Panc1 (cell line): ENCODE data around the gene SPRYD3. TPM values are rescaled to one million over a fixed set of nuclear protein-coding genes. Genes with fewer than 3 reads are reported as not detected.

Experiments used
- ATAC-seq: fragments of 200-7000 bp; cut with Tn5 transposase; 2 replicates; pipeline ENCODE4 v1.9.1; 2020; ENCODE audit warnings: mild to moderate bottlenecking, moderate library complexity
- Bru-seq: library from RNA; stranded (reverse); fragments of 400-500 nt; gene quantifications from one replicate; lab custom pipeline; 2021; lab: Mats Ljungman, UMichigan
- BruChase-seq, 2 experiments: library from RNA; stranded (reverse); fragments of 400-500 nt; gene quantifications; one replicate each; lab custom pipeline; 2021; lab: Mats Ljungman, UMichigan
- BruUV-seq: library from RNA; stranded (reverse); fragments of 400-500 nt; replicated peaks from 2 replicates; lab custom pipeline; 2021; lab: Mats Ljungman, UMichigan
- CTCF ChIA-PET: fragments of 300-600 bp; sonication (Branson Sonifier 250); formaldehyde crosslinking; loops from one replicate; lab custom pipeline; 2022; ENCODE audit warnings: antibody characterized with exemption; lab: Charles Lee
- POLR2A ChIA-PET: fragments of 300-600 bp; sonication (Branson Sonifier 250); formaldehyde crosslinking; loops from one replicate; lab custom pipeline; 2022; ENCODE audit warnings: antibody characterized with exemption; lab: Charles Lee
- DNase-seq: peaks from one replicate; pipeline ENCODE4 v3.0.0-alpha.2; 2010; ENCODE audit warnings: low read depth, low spot score
- H3K27ac ChIP-seq: 2 replicates; pipeline ENCODE4 v1.5.1; 2011; ENCODE audit warnings: mild to moderate bottlenecking, low read length, inconsistent platforms
- H3K27me3 ChIP-seq: fragments of 200-500 bp; sonication (Bioruptor generic); 2 replicates; pipeline ENCODE4 v1.6.0; 2014; ENCODE audit warnings: low read length, inconsistent platforms; ENCODE audit not compliant: control insufficient read depth, insufficient read depth
- H3K36me3 ChIP-seq: fragments of 200-500 bp; sonication (Bioruptor generic); 2 replicates; pipeline ENCODE4 v1.5.1; 2014; ENCODE audit warnings: inconsistent platforms, mild to moderate bottlenecking, low read length, moderate library complexity; ENCODE audit not compliant: control insufficient read depth, insufficient read depth
- H3K4me1 ChIP-seq: 2 replicates; pipeline ENCODE4 v1.5.1; 2011; ENCODE audit warnings: inconsistent platforms, mild to moderate bottlenecking, low read length, moderate library complexity; ENCODE audit not compliant: control insufficient read depth, insufficient read depth
- H3K4me3 ChIP-seq, 2 experiments: 2 replicates each; pipeline ENCODE4 v1.5.1; 2011 to 2012; ENCODE audit warnings: low read depth in 2 of 2, low read length in 2 of 2, mild to moderate bottlenecking in 2 of 2, inconsistent platforms in 1 of 2, moderate library complexity in 1 of 2
- H3K9me3 ChIP-seq: fragments of 200-500 bp; sonication (Bioruptor generic); 2 replicates; pipeline ENCODE4 v1.5.1; 2014; ENCODE audit warnings: low read depth, mild to moderate bottlenecking, inconsistent platforms, low read length, moderate library complexity; ENCODE audit not compliant: control insufficient read depth, insufficient read depth
- POLR2AphosphoS5 ChIP-seq: IDR thresholded peaks from 2 replicates; pipeline ENCODE4 v1.6.1; 2012; ENCODE audit warnings: mild to moderate bottlenecking, low read depth, low read length, moderate library complexity
- SIN3A ChIP-seq: IDR thresholded peaks from 2 replicates; pipeline ENCODE4 v1.6.1; 2012; ENCODE audit warnings: low read depth, mild to moderate bottlenecking, low read length, moderate library complexity, borderline replicate concordance; ENCODE audit not compliant: insufficient read depth
- TCF7L2 ChIP-seq: IDR thresholded peaks from 2 replicates; pipeline ENCODE4 v1.6.1; 2011; ENCODE audit warnings: mild to moderate bottlenecking, low read depth, low read length, inconsistent platforms
- in situ Hi-C: cut with HindIII; loops from 2 replicates; pipeline ENCODE4 v1.10.0; 2016; ENCODE audit warnings: low sequenced_read_pairs, low pct_unique_long_range_greater_than_20kb
- intact Hi-C: fragments of 100-400 bp; cut with micrococcal nuclease; formaldehyde crosslinking; loops from one replicate; pipeline ENCODE4 v1.10.0; 2022; ENCODE audit not compliant: unreplicated experiment
- long read RNA-seq: library from polyadenylated mRNA; unstranded; transcript quantifications from one replicate; pipeline ENCODE4 v2.0.0, GENCODE V29; 2021; ENCODE audit not compliant: unreplicated experiment
- polyA plus RNA-seq: library from polyadenylated mRNA; unstranded; fragments of >200 nt; gene quantifications from one replicate; pipeline ENCODE4 v1.2.1, GENCODE V29; 2012; ENCODE audit warnings: missing spikeins; ENCODE audit not compliant: insufficient read length
- total RNA-seq: library from RNA; stranded (reverse); gene quantifications from one replicate; pipeline ENCODE4 v1.2.1, GENCODE V29; 2021; ENCODE audit not compliant: unreplicated experiment
- TF ChIP-seq, protein P1 (sequence below): fragments of 450-650 bp; IDR thresholded peaks from 2 replicates; pipeline ENCODE4 v1.5.1; 2017; ENCODE audit warnings: mild to moderate bottlenecking
- TF ChIP-seq, protein P2 (sequence below), 2 experiments: IDR thresholded peaks; 2 replicates each; pipeline ENCODE4 v1.6.1; 2011 to 2012; ENCODE audit warnings: low read depth in 2 of 2, control low read depth in 1 of 2, low read length in 1 of 2, mild to moderate bottlenecking in 1 of 2, moderate library complexity in 1 of 2; ENCODE audit not compliant: insufficient read depth in 1 of 2

SPRYD3 gene, protein sequence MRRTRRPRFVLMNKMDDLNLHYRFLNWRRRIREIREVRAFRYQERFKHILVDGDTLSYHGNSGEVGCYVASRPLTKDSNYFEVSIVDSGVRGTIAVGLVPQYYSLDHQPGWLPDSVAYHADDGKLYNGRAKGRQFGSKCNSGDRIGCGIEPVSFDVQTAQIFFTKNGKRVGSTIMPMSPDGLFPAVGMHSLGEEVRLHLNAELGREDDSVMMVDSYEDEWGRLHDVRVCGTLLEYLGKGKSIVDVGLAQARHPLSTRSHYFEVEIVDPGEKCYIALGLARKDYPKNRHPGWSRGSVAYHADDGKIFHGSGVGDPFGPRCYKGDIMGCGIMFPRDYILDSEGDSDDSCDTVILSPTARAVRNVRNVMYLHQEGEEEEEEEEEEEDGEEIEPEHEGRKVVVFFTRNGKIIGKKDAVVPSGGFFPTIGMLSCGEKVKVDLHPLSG
- 25.0 TPM for total RNA-seq
- 28.5 TPM for polyA plus RNA-seq
- Bru-seq, nascent RNA, result percentile 63 among the genes with signal in this experiment
- percentile 75 among the genes with signal in this experiment for BruChase-seq, experiment 1, labeled RNA remaining after a 2-hour chase
- percentile 77 among the genes with signal in this experiment for BruChase-seq, experiment 2, labeled RNA remaining after a 6-hour chase
- long read RNA-seq, transcript SPRYD3-201 (11 exons, 2,932 nt), result major isoform, 52 of 69 reads
- long read RNA-seq, partial matches to known transcripts, result 2 of 69 reads
- long read RNA-seq, other reads (novel, unspliced or antisense), result 15 of 69 reads

DNA sequence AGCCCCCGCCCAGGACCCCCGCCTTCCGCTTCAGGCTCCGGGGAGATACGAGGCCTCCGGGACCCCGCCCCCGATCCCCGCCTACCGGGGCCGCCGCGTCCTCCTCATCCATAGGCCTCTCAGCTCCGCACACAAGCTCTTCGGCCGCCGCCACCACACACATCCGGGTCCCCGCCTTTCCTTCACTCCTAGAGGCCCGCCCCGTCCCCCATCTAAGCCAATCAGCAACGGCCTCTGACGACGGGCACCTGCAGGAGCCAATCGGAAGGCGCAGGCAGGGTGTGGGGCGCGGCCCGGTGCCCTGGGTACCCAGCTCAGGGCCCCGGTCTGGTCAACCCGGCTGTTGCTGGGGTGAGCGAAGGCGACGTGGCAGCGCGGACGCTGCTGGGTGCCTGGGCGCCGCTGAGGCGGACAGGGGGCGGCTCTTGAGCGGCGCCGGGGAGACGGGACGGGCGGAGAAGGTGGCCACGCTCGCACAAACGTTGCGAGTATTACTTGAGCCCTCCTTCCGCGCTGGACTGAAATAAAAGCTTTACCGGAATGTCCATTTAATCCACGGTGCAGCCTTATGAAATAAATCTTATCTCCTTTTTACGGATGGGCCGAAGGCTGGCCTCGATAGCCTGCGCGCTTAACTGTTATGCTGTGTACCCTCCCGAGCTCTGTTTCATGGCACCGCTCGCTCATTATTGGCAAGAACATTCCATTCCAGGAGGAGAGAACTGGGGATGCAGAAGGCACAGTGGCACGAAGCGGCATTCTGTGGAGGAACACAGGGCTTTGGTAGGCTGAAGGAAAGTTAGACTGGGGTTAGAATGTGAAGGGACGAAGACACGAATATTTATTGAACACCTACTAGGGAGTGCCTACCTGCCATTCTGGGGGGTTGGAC lies at the start of gene SPRYD3:
TSS of gene SPRYD3 (minus strand) at position 165 of the 892 bp plus-strand sequence. CDS start at position 108, 57 bp downstream.
- intact Hi-C loops, result no loop called here
- in situ Hi-C loops, result no loop called here
- POLR2A ChIA-PET, result interaction anchor here (0.6 to 1.0 kb wide), 5 partner anchors 8 to 101 kb away, joined by 3 to 8 read pairs (median 5); no protein-coding TSS in a partner anchor

DNA sequence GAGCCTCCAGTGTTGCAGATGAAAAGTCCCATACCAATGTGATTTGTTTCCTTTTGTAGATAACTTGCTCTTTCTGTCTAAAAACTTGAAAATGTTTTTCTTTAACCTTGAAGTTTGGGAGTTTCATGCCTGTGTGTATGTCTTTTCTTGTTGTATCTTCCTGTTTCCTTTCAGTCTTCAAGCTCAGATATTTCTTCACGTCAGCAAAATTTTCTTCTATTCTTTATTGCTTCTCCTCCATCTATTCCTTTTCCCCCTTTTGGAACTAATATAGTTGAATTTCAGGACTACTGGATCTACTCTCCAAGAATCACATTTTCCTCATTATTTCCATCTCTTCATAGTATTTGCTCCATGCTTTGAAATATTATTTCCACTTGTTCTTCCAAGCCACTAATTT lies 48.0 kb upstream of the SPRYD3 start:
- no peak for DNase-seq
- Histone ChIP-seq H3K4me3 (no peak overlapping the region), H3K27me3 (peaks cover 5% of the 10 kb centered on the region), H3K36me3 (no peaks in the 10 kb centered on the region), H3K9me3 (no peaks in the 10 kb centered on the region), H3K4me1 (no peaks in the 10 kb centered on the region), H3K27ac (no peak overlapping the region)
- ATAC-seq, result no peak
- ChIA-PET POLR2A (no interaction called here), CTCF (no interaction called here)
- TF ChIP-seq TCF7L2 (no peak), SIN3A (no peak), POLR2AphosphoS5 (no peak)
- TF ChIP-seq, protein P1, sequence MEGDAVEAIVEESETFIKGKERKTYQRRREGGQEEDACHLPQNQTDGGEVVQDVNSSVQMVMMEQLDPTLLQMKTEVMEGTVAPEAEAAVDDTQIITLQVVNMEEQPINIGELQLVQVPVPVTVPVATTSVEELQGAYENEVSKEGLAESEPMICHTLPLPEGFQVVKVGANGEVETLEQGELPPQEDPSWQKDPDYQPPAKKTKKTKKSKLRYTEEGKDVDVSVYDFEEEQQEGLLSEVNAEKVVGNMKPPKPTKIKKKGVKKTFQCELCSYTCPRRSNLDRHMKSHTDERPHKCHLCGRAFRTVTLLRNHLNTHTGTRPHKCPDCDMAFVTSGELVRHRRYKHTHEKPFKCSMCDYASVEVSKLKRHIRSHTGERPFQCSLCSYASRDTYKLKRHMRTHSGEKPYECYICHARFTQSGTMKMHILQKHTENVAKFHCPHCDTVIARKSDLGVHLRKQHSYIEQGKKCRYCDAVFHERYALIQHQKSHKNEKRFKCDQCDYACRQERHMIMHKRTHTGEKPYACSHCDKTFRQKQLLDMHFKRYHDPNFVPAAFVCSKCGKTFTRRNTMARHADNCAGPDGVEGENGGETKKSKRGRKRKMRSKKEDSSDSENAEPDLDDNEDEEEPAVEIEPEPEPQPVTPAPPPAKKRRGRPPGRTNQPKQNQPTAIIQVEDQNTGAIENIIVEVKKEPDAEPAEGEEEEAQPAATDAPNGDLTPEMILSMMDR, result no peak
- TF ChIP-seq, protein P2, sequence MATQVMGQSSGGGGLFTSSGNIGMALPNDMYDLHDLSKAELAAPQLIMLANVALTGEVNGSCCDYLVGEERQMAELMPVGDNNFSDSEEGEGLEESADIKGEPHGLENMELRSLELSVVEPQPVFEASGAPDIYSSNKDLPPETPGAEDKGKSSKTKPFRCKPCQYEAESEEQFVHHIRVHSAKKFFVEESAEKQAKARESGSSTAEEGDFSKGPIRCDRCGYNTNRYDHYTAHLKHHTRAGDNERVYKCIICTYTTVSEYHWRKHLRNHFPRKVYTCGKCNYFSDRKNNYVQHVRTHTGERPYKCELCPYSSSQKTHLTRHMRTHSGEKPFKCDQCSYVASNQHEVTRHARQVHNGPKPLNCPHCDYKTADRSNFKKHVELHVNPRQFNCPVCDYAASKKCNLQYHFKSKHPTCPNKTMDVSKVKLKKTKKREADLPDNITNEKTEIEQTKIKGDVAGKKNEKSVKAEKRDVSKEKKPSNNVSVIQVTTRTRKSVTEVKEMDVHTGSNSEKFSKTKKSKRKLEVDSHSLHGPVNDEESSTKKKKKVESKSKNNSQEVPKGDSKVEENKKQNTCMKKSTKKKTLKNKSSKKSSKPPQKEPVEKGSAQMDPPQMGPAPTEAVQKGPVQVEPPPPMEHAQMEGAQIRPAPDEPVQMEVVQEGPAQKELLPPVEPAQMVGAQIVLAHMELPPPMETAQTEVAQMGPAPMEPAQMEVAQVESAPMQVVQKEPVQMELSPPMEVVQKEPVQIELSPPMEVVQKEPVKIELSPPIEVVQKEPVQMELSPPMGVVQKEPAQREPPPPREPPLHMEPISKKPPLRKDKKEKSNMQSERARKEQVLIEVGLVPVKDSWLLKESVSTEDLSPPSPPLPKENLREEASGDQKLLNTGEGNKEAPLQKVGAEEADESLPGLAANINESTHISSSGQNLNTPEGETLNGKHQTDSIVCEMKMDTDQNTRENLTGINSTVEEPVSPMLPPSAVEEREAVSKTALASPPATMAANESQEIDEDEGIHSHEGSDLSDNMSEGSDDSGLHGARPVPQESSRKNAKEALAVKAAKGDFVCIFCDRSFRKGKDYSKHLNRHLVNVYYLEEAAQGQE (IDR thresholded peaks at IDR 0.05; ENCODE audit: insufficient read depth in 1 of 2, low read depth in 2 of 2, low read length in 1 of 2), result no peak
- BruUV-seq, result no TSS peak
- intact Hi-C loops (no loop called here), in situ Hi-C loops (no loop called here)

More for the DNA sequence above, at the start of gene SPRYD3:
- H3K27me3 ChIP-seq, result no peaks in the 10 kb centered on the region
- 0 out of 2 replicates have a peak, but pooled peaks cover 3% of the 10 kb centered on the region for H3K4me1 ChIP-seq
- H3K36me3 ChIP-seq, result no peaks in the 10 kb centered on the region
- H3K9me3 ChIP-seq, result no peaks in the 10 kb centered on the region
- TSS peak; percentile 94 for BruUV-seq
- CTCF ChIA-PET, result interaction anchor here (0.6 to 1.9 kb wide), 5 partner anchors 13 to 209 kb away, joined by 3 to 13 read pairs (median 3); no protein-coding TSS in a partner anchor
- peak within 1 kb of the TSS; percentile 67 to 89 for H3K4me3 ChIP-seq
- peak; percentile 78 for DNase-seq
- H3K27ac ChIP-seq, result peak within 1 kb of the TSS; percentile 95
- ATAC-seq, result peak; percentile 99
- TF ChIP-seq SIN3A, result 0 out of 2 replicates have a peak, but pooled peaks have one; percentile 20
- TF ChIP-seq TCF7L2, result no peak
- peak; percentile 85 for TF ChIP-seq POLR2AphosphoS5
